OCI-LY1 (cell line): ENCODE data around the gene MRPL53.

Experiments used
- CTCF ChIP-seq: fragments of 200-600 bp; sonication (generic), shearing (Covaris generic); IDR thresholded peaks from 2 replicates; pipeline ENCODE4 v1.5.1; 2017; ENCODE audit warnings: mild to moderate bottlenecking, antibody characterized with exemption, low read length, moderate library complexity, mixed read lengths
- EZH2 ChIP-seq: fragments of 200-600 bp; sonication (generic), shearing (Covaris generic); IDR thresholded peaks from 2 replicates; pipeline ENCODE4 v1.8.0; 2017; ENCODE audit warnings: borderline replicate concordance, mixed run types, mild to moderate bottlenecking, antibody characterized with exemption, low read length, moderate library complexity, mixed read lengths

- TF ChIP-seq EZH2 (no peak), CTCF (no peak)
Observed at GRCh38 chr2:74496997-74497776, 24.7 kb upstream of the MRPL53 start.
